HEK293 (cell line): Measurements from ENCODE around the gene IGSF23.

Source experiments
- CTCF ChIP-seq: fragments of 450-650 bp; formaldehyde crosslinking; IDR thresholded peaks from 2 replicates; pipeline ENCODE4 v1.5.1; 2016; ENCODE audit warnings: missing biosample characterization, missing genetic modification characterization
- KLF17 ChIP-seq: fragments of 450-650 bp; formaldehyde crosslinking; IDR thresholded peaks from 2 replicates; pipeline ENCODE4 v1.5.1; 2016; ENCODE audit warnings: missing biosample characterization, missing genetic modification characterization
- REST ChIP-seq: fragments of 450-650 bp; formaldehyde crosslinking; IDR thresholded peaks from 2 replicates; pipeline ENCODE4 v1.5.1; 2016; ENCODE audit warnings: missing biosample characterization, missing genetic modification characterization
- ZFP37 ChIP-seq: fragments of 450-650 bp; formaldehyde crosslinking; IDR thresholded peaks from 2 replicates; pipeline ENCODE4 v1.5.1; 2016; ENCODE audit warnings: missing biosample characterization, missing genetic modification characterization
- ZNF121 ChIP-seq: fragments of 450-650 bp; formaldehyde crosslinking; IDR thresholded peaks from 2 replicates; pipeline ENCODE4 v1.5.1; 2016; ENCODE audit warnings: missing biosample characterization, missing genetic modification characterization
- ZNF184 ChIP-seq: fragments of 450-650 bp; IDR thresholded peaks from 2 replicates; pipeline ENCODE4 v1.5.1; 2018; ENCODE audit warnings: missing biosample characterization, mild to moderate bottlenecking, missing genetic modification characterization
- ZNF266 ChIP-seq: fragments of 450-650 bp; formaldehyde crosslinking; IDR thresholded peaks from 2 replicates; pipeline ENCODE4 v1.5.1; 2016; ENCODE audit warnings: missing biosample characterization, missing genetic modification characterization, low read depth
- ZNF518A ChIP-seq: fragments of 450-650 bp; formaldehyde crosslinking; conservative IDR thresholded peaks from 2 replicates; pipeline ENCODE4 v1.5.1; 2016; ENCODE audit warnings: low read depth, missing biosample characterization, missing genetic modification characterization
- ZNF530 ChIP-seq: fragments of 450-650 bp; formaldehyde crosslinking; IDR thresholded peaks from 2 replicates; pipeline ENCODE4 v1.5.1; 2016; ENCODE audit warnings: low read depth, missing biosample characterization, missing genetic modification characterization
- ZNF670 ChIP-seq: fragments of 450-650 bp; formaldehyde crosslinking; IDR thresholded peaks from 2 replicates; pipeline ENCODE4 v1.5.1; 2016; ENCODE audit warnings: missing biosample characterization, missing genetic modification characterization, low read depth
- ZNF837 ChIP-seq: fragments of 450-650 bp; formaldehyde crosslinking; IDR thresholded peaks from 2 replicates; pipeline ENCODE4 v1.5.1; 2016; ENCODE audit warnings: missing biosample characterization, missing genetic modification characterization

- TF ChIP-seq ZFP37 (tag by site-specific recombination) (no peak), ZNF837 (tag by site-specific recombination) (no peak), CTCF (tag by site-specific recombination) (no peak), ZNF266 (tag by site-specific recombination) (no peak), ZNF184 (tag by site-specific recombination) (no peak), ZNF518A (no peak), ZNF121 (tag by site-specific recombination) (no peak), ZNF670 (no peak), KLF17 (tag by site-specific recombination) (no peak), REST (tag by site-specific recombination) (no peak), ZNF530 (tag by site-specific recombination) (no peak)
Measured at GRCh38 chr19:44566984-44567383, 46.4 kb upstream of the IGSF23 start.
